Medulla oblongata (tissue), 1 donor: ENCODE measurements around the gene ATF7.
"Not testable (repeated sequence)": the region's sequence is repeated elsewhere in the genome, so short reads cannot be mapped to it uniquely, and the experiment has no call there.

Source experiments
- DNase-seq: peaks from one replicate; pipeline ENCODE4 v3.0.0-alpha.2; 2015; ENCODE audit errors: extremely low spot score

ATF7 gene

DNA sequence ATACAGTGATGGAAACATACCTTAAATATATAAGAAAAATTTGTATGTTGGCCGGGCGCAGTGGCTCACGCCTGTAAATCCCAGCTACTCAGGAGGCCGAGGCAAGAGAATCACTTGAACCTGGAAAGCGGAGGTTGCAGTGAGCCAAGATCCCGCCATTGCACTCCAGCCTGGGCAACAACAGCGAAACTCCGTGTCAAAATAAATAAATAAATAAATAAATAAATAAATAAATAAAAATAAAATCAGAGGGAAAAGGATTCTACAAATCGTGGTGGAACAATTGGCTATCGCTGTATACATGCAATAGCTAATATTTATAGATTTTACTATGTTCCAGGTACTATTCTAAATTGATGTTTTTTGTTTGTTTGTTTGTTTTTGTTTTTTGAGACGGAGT is 1.7 kb upstream of the ATF7 start:
- DNase-seq: no peak

- no peak for DNase-seq
Measured at GRCh38 chr12:53626702-53627169, 554 bp upstream of the ATF7 start.

- DNase-seq: no peak
Measured at GRCh38 chr12:53625373-53625945, 723 bp downstream of the ATF7 start.

- peak; percentile 34 for DNase-seq
Measured at GRCh38 chr12:53624956-53625355, 1.2 kb downstream of the ATF7 start.

DNA sequence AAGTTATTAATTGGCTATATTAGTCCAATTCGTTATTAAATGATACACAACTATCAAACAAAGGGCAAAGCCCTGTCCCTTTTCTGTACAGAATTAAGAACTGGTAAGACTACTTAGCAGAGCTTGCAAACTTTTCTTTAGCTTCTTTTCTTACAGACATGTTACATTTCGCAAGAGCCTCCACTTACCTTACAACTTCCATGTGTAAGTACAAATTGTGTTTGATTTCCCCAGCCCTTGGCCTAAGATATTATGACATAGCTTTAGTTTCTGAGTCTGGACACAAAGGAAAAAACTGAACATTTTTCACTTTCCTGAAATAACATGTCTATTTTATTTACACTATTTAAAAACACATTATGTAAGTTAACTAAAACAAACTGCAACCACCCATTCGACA is 1.7 kb downstream of the ATF7 start:
- peak; percentile 46 for DNase-seq

GRCh38 chr12:53623548-53624385 is 2.4 kb downstream of the ATF7 start:
- peak; percentile 73 for DNase-seq

DNA sequence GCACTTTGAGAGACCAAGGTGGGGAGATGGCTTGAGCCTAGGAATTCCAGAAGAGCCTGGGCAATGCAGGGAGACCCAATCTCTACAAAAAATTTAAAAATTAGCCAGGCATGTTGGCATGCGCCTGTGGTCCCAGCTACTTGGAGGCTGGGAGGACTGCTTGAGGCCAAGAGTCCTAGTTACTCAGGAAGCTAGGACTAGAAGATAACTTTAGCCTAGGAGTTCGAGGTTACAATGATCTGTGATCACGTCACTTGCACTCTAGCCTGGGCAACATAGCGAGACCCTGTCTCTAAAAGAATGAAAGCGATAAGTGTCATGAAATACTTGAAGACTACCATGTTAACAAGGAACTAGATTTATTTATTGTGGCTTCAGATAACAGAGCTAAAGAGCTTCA is 3.5 kb downstream of the ATF7 start:
- no peak for DNase-seq

DNA sequence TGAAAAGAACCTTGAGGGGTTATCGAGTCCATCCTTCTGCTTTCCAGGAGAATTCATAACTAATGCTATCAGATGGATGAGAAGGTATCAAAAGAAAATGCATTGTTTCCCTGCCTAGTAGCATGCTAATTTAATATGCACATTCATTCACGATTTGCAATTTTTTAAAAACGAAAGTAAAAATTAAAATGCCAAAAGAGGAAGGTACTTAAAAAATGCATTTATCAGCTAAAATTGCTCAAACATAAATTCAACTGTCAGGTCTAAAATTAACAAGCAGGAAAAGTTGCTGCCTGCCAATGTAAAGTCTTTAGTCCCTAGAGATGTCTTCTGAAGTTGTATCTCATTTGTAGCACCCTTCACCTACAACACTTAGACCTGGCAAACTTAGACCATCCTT is 7.9 kb downstream of the ATF7 start:
- DNase-seq: no peak

- no peak for DNase-seq
Measured at GRCh38 chr12:53617700-53618099, 8.5 kb downstream of the ATF7 start.

GRCh38 chr12:53616950-53617349 is 9.2 kb downstream of the ATF7 start:
- no peak for DNase-seq

DNA sequence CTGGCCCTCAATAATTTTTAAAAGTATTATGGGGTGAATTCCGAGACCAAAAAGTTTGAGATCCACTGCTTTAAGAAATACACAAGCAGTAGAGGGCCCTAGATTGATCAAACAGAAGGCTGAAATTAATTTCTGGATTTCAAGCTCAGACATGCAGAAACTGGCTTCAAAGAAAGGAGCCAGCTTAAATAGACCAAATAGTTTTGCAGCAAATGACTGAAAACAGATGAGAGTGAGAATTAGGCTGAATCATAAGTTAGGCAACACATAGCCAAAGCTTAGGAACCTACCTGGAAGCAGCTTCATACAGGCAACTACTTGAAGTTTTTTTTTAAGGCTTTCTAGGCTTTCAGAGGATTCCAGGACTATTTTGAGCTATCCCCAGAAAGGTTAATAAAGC is 12.4 kb downstream of the ATF7 start:
- DNase-seq: no peak

DNA sequence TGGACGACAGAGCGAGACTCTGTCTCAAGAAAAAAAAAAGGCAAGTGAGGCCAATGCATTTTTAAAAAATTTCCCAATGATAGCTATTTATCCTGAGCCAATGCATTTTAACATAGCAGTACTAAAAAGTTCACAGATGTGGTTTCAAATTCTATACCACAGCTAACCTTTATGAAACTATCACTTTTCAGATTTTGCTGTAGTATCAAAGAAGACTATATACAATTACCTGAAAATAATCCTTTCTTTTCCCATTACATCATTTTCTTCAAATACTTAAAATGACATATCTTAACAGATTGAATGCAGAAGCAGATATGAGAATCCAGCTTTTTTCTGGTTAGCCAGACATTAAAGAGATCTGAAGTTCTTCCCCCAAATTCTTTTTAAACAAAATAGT is 13.2 kb downstream of the ATF7 start:
- no peak for DNase-seq

GRCh38 chr12:53611304-53611703 is 14.9 kb downstream of the ATF7 start:
- DNase-seq: no peak

GRCh38 chr12:53606688-53607087 is 19.5 kb downstream of the ATF7 start:
- DNase-seq: not testable (repeated sequence)

- no peak for DNase-seq
Measured at GRCh38 chr12:53604581-53604980, 21.6 kb downstream of the ATF7 start.

- DNase-seq: peak; percentile 69
Measured at GRCh38 chr12:53603804-53604203, 22.4 kb downstream of the ATF7 start.

- DNase-seq: no peak
Measured at GRCh38 chr12:53603196-53603595, 23.0 kb downstream of the ATF7 start.

DNA sequence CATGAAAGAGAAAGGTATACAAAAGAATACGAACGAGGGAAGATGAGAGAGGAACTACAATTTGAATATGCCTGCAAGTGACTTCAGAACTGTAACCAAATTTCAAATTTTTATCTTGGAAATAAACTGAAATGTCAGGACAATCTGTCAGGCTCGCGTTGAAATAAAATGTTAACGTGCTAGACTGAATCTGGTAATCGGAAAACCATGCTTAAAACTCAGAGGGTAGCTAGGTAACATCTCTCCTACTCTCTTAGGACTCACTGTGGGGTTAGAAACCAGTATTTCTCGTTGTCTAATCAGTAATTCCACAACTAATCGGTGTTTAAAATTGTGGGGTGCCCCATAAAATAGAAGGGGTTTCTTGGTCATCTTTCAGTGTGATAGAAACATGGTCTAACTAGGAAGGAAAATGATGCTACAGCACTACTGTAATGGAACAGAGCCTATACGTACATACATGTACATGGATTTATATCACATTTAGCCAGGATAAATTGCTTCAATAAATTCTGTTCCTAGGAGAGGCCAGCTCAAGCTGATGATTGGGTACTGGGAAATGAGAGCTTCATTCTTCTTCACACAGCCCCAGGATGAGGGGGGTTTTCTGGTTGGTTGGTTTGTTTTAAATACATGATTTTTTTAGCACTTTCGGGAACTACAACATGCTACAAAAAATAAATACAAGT is 23.9 kb downstream of the ATF7 start:
- peak; percentile 57 for DNase-seq

GRCh38 chr12:53601296-53601847 is 24.8 kb downstream of the ATF7 start:
- DNase-seq: peak; percentile 56

GRCh38 chr12:53600490-53601295 is 25.5 kb downstream of the ATF7 start:
- no peak for DNase-seq

DNA sequence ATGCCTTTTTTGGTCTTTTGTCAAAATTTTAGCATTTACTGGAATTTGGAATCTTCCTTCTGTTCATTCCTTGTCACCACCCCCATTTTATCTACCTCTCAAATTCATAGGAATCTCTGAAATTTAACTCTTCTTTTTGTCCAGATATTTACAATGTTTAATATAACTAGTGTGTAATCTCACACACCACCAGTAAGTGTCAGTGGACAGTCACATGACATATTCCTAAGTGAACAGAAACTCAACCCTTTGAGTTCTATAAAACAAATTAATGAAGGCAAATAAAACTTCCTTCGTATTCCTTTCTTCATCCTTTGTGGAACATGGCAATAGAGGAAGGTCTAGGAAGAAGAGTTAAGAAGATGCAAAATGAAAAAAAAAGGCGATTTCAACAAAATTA is 26.6 kb downstream of the ATF7 start:
- DNase-seq: no peak

- not testable (repeated sequence) for DNase-seq
Measured at GRCh38 chr12:53598971-53599370, 27.2 kb downstream of the ATF7 start.
